ENCODE measurements around the gene GABRB1. TPM values are rescaled to one million over a fixed set of nuclear protein-coding genes. Genes with fewer than 3 reads are reported as not detected.

Gene GABRB1
- polyA plus RNA-seq, 2 of the 4 experiments (the other 2 are of a cell fraction), result not detected

GRCh38 chr4:47224361-47224760, 193.0 kb downstream of the GABRB1 start (continued):
- TF ChIP-seq CTCF (IDR thresholded peaks at IDR 0.05) (no peak), ZNF302 (CRISPR knock-in tag; IDR thresholded peaks at IDR 0.05) (no peak), ZSCAN20 (CRISPR knock-in tag; IDR thresholded peaks at IDR 0.05) (no peak), PBX3 (IDR thresholded peaks at IDR 0.05) (no peak)

- ChIA-PET CTCF (no interaction called here), POLR2A (no interaction called here)
- no peak for FAIRE-seq
- Histone ChIP-seq H3K4me3 (no peak overlapping the region), H3K4me1 (no peaks in the 10 kb centered on the region), H3K27ac (no peak overlapping the region), H3K9me3 (no peaks in the 10 kb centered on the region), H3K4me2 (no peak overlapping the region)
- no peak for ATAC-seq
- 8% methylated on average over 2 of the region's 2 CpGs for WGBS (ENCODE audit: missing lambda C conversion rate)
- no peak for TF ChIP-seq EHF (CRISPR knock-in tag; IDR thresholded peaks at IDR 0.05)
- DNase-seq (ENCODE audit: low read depth in 1 of 2, low spot score in 1 of 2), result no peak
Observed at GRCh38 chr4:47235721-47236120, 204.4 kb downstream of the GABRB1 start.

GRCh38 chr4:47238667-47239066, 207.3 kb downstream of the GABRB1 start:
- ATAC-seq, result no peak
- no peak overlapping the region for H3K27ac ChIP-seq
- POLR2A ChIA-PET, result no interaction called here

GRCh38 chr4:47239649-47240048, 208.3 kb downstream of the GABRB1 start:
- H3K9me3 ChIP-seq, result no peaks in the 10 kb centered on the region
- WGBS (ENCODE audit: missing lambda C conversion rate), result 3% methylated on average over 4 of the region's 4 CpGs
- TF ChIP-seq BCL3 (IDR thresholded peaks at IDR 0.05), result no peak
- no peak for TF ChIP-seq HDAC2 (IDR thresholded peaks at IDR 0.05)
- TF ChIP-seq PHF8 (IDR thresholded peaks at IDR 0.05; ENCODE audit: borderline replicate concordance, low read depth), result no peak
- TF ChIP-seq HEYL (CRISPR knock-in tag; IDR thresholded peaks at IDR 0.05), result no peak
- no peak for TF ChIP-seq HOXB5 (CRISPR knock-in tag; IDR thresholded peaks at IDR 0.05)
- no peak for TF ChIP-seq ESRRA (IDR thresholded peaks at IDR 0.05; ENCODE audit: borderline replicate concordance, low read length)
- no peak for TF ChIP-seq CHD4 (IDR thresholded peaks at IDR 0.05; ENCODE audit: borderline replicate concordance)
- no peak for TF ChIP-seq MAZ (IDR thresholded peaks at IDR 0.05; ENCODE audit: borderline replicate concordance, low read depth, low read length)
- no peak for TF ChIP-seq CEBPB (IDR thresholded peaks at IDR 0.05)
- TF ChIP-seq HMGXB4 (CRISPR knock-in tag; IDR thresholded peaks at IDR 0.05; ENCODE audit: borderline replicate concordance), result no peak
- TF ChIP-seq POLR2A (IDR thresholded peaks at IDR 0.05; ENCODE audit: low read length), result no peak
- TF ChIP-seq HES2 (IDR thresholded peaks at IDR 0.05), result no peak
- TF ChIP-seq RCOR1 (IDR thresholded peaks at IDR 0.05; ENCODE audit: low read depth, low read length), result no peak
- TF ChIP-seq JUN (IDR thresholded peaks at IDR 0.05), result no peak
- TF ChIP-seq HOXA7 (CRISPR knock-in tag; IDR thresholded peaks at IDR 0.05), result no peak
- TF ChIP-seq EHMT2 (IDR thresholded peaks at IDR 0.05; ENCODE audit: low read depth), result no peak
- DNase-seq (ENCODE audit: low read depth in 1 of 2, low spot score in 1 of 2) (no peak), ATAC-seq (no peak), FAIRE-seq (no peak)
- POLR2A ChIA-PET, result no interaction called here
- H3K4me1 ChIP-seq, result no peaks in the 10 kb centered on the region
- no peak overlapping the region for H3K27ac ChIP-seq
- CTCF ChIA-PET, result no interaction called here
- H3K4me2 ChIP-seq, result no peak overlapping the region
- H3K4me3 ChIP-seq, result no peak overlapping the region

More at GRCh38 chr4:47238667-47239066, 207.3 kb downstream of the GABRB1 start:
- no peak overlapping the region for H3K4me2 ChIP-seq
- H3K4me1 ChIP-seq, result no peaks in the 10 kb centered on the region
- DNase-seq (ENCODE audit: low read depth in 1 of 2, low spot score in 1 of 2) (no peak), FAIRE-seq (no peak)
- WGBS (ENCODE audit: missing lambda C conversion rate), result 3% methylated on average over 1 of the region's 1 CpG
- CTCF ChIA-PET, result no interaction called here
- H3K4me3 ChIP-seq, result no peak overlapping the region
- TF ChIP-seq TP53 (CRISPR knock-in tag; IDR thresholded peaks at IDR 0.05) (no peak), CHD2 (IDR thresholded peaks at IDR 0.05; ENCODE audit: low read length, partially characterized antibody) (no peak), CBX8 (IDR thresholded peaks at IDR 0.05) (no peak), MAFK (IDR thresholded peaks at IDR 0.05; ENCODE audit: partially characterized antibody) (no peak), JUNB (IDR thresholded peaks at IDR 0.05) (no peak), MYC (IDR thresholded peaks at IDR 0.05; ENCODE audit: borderline replicate concordance, low read length) (no peak), CHD4 (IDR thresholded peaks at IDR 0.05; ENCODE audit: borderline replicate concordance) (no peak), HEYL (CRISPR knock-in tag; IDR thresholded peaks at IDR 0.05) (no peak), SMC3 (IDR thresholded peaks at IDR 0.05) (no peak), E2F6 (IDR thresholded peaks at IDR 0.05; ENCODE audit: borderline replicate concordance, low read depth) (no peak)
- H3K9me3 ChIP-seq, result no peaks in the 10 kb centered on the region
